AG08395 (cell line): ENCODE data around the gene ALDOB.

Source experiments
- DNase-seq: peaks from one replicate; pipeline ENCODE4 v3.0.0; 2012; ENCODE audit warnings: mixed read lengths, low spot score

ALDOB gene

DNA sequence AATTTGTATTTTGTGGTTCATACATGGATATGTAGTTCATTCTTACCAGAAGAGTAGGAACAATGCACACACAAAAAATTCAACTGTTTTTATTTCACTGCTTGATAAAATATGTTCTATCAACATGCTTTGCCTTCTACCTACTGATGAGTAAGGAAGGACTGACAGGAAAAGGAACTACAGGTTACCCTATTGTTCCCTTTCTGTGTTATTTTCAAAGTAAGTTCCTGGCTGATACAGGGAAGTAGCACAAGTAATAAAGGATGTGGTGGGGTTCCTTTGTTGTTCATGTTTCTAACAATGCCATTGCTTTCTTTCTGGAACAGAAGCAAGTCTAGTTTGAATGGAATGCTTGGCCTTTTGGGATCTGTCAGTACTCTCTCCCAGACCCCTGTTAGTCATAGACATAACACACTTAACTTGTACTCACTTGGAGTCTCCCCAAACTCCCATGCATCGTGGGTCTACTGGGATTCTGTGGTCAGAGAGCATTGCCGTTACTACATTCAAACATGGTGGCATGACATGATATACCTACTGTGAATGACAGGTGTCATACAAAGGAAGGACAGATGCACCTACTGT lies 20.2 kb upstream of the ALDOB start:
- DNase-seq: peak; percentile 41

DNA sequence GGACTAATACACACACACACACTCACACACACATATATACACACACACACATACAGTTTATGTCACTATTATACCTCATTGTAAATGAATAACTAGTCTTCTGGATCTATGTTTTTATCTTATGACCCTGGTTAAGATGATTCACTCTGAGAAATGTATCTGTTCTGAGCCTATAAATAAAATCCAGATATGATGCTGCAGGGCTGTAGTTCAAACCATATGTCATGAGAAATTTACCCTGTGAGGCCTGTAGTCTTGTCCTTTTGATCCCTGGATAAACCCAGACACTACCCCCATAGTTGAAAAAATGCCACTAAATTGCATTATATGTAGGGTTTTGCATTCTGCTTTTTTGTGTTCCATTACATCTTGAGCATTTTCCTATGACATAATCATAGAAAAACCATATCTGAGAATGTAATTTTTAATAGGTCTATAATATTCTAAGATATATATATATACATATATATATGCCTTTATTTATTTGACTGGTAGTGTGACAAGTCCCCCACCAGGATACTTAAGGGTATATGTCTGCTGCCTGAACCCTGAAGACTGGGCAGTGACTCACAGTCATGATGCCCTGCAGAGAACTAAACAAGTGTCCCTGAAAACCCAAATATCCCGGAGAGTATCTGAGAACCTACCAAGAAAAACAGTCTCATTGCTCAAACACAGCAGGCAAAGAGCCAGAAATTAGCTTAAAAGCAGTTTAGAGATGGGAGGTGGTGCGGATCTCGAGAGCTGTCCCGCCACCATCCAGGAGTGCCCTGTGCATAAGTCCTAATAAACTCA lies 18.4 kb upstream of the ALDOB start:
- no peak for DNase-seq

DNA sequence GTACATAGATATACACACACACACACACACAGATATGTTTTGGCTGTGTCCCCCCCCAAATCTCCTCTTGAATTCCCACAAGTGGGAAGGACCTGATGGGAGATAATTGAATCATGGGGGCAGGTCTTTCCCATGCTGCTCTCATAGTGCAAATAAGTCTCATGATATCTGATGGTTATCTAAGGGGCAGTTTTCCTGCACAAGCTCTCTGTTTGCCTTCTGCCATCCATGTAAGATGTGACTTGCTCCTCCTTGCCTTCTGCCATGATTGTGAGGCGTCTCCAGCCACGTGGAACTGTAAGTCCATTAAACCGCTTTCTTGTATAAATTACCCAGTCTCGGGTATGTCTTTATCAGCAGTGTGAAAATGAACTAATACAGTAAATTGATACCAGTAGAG lies 15.9 kb upstream of the ALDOB start:
- no peak for DNase-seq

- no peak for DNase-seq
Observed at GRCh38 chr9:101450931-101451330, 15.4 kb upstream of the ALDOB start.

GRCh38 chr9:101449071-101449721 lies 13.6 kb upstream of the ALDOB start:
- peak; percentile 80 for DNase-seq

DNA sequence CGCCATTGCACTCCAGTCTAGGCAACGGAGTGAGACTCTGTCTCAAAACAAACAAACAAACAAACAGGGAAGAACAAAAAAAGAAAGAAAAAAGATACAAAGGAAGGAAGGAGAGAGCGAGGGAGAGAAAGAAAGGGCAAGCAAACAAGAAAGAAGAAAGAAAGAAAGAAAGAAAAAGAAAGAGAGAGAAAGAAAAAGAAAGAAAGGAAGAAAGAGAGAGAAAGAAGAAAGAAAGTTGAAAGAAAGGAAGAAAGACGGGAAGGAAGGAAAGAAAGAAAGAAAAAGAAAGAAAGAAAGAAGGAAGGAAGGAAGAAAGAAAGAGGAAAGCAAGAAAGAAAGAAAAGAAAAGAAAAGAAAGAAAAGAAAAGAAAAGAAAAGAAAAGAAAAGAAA lies 13.1 kb upstream of the ALDOB start:
- DNase-seq: no peak

DNA sequence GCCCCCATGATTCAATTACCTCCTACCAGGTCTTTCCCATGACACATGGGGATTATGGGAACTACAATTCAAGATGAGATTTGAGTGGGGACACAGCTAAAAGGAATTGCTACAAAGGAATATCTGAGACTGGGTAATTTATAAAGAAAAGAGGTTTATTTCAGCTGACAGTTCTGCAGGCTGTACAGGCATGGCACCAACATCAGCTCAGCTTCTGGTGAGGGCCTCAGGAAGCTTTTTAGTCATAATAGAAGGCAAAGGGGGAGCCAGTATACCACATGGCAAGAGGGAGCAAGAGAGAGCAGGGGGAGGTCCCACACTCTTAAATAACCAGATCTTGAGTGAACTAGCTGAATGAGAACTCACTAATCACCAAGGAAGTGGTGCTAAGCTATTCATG lies 11.2 kb upstream of the ALDOB start:
- DNase-seq: no peak

GRCh38 chr9:101445353-101446029 lies 9.9 kb upstream of the ALDOB start:
- DNase-seq: no peak

DNA sequence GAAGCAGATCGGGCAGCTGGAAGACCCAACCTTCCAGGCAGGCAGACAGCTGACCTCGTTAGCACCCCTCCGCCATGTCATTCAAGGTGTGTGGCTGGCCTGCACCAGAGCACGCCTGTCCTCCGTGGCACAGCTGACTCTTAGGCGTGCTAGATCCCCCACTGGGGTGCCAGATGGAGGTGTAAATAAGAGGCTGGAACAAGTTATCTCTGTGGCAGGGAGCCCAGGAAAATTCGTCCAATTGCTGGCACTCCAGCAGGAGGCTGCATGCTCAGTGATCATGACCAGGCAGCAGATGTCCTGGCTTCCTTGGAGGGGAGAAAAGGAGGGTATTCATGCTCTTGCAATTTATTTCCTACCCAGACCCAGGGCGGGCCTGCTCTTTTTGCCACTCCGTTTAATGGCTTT lies 7.8 kb upstream of the ALDOB start:
- no peak for DNase-seq

DNA sequence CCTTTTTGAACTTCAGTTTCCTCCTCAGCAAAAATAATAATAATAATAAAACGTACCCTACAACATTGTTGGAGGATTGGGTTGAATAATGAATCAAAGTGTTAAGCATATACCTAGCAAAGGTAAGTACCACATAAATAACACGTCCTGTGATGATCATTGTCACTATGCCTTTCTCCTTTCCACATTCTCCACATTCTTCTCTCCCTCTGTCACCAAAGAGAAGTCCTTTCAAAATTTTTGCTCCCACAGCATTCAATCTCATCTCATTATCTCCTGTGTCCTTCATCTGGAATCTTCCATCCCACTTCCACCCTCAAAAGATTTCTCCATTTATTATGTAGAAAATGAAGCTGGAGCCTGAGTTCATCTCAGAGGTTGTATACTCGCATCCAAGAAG lies 7.2 kb upstream of the ALDOB start:
- no peak for DNase-seq

- DNase-seq: no peak
Observed at GRCh38 chr9:101442318-101442717, 6.7 kb upstream of the ALDOB start.

DNA sequence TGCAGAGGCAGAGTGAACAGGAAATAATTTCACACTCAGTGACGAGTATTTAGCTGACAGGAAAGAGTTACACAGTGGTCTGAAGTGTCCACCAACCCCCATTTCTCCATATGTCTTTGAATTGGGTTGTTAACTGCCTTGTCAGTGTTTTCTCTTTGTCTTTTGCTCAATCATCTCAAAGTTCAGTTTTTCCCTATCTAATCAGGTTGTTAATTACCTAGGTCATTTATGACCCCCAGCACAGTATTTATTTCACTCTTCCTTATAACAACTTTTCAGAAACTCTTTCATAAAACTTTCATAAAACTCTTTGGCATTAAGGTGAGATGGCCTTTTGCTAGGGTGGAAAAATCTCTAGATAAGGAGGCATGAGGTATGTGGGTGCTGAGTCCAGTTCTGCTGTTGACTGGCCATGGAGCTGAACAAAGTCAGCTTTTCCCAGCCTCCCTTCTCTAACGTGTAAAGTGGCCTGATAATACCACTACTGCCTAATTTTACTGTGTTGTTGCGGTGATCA lies 5.2 kb upstream of the ALDOB start:
- no peak for DNase-seq

- no peak for DNase-seq
Observed at GRCh38 chr9:101438523-101438922, 2.9 kb upstream of the ALDOB start.

GRCh38 chr9:101437806-101438232 lies 2.2 kb upstream of the ALDOB start:
- no peak for DNase-seq

GRCh38 chr9:101434998-101435397 lies 576 bp downstream of the ALDOB start:
- DNase-seq: no peak

DNA sequence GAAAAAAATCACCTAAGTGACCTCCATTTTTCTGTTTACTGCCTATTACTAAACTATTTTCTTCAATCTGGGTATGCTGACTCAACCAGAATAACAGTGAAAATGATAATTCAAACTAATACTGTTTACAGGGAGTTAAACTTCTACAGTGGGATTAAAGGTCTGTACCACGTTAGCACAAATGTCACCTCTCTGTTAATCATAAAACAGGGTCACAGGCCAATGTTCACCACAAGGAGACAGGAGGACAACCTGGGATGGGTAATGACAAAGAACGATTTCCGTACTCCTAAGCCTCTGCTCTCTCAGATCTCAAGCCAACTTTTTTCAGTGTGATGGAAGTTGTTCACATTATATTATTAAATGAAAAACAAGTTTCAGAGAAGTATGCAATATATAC lies 2.3 kb downstream of the ALDOB start:
- DNase-seq: no peak

DNA sequence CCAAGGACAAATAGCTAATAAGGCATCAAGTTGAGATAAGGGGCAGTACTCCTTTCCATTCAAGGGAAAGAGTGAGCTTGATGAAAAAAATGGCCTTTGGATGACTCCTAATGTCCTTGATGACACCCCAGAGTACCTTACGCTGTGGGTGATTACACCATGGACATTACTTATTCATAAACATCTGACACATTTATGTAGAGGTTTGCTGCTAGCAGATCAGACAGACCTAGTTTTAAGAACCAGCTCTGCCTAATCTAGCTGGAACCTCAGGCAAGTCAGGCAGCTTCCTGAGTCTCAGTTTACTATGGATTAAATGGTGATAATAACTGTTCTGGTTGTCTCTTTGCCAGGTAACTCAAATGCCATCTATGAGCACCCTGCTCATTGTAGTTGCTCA lies 2.8 kb downstream of the ALDOB start:
- DNase-seq: no peak

GRCh38 chr9:101432171-101432570 lies 3.4 kb downstream of the ALDOB start:
- no peak for DNase-seq

DNA sequence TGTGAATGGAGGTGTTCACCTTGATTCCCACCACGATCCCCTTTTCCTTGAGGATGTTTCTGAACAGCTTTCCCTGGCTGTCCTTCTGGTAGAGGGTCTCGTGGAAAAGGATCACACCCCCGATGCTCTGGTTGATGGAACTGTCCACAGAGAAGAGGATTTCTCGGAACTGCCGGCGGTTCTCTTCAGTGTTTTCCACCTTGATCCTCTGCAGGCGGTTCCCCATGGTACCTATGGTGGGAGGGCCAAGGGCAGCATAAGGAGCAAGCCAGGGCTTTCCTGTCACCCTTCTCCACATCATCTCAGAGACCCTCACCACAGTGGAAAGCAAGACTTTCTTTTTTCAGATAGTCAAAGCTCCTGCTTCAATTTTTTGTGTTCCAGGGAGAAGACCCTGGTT lies 5.8 kb downstream of the ALDOB start:
- no peak for DNase-seq

GRCh38 chr9:101428909-101429308 lies 6.7 kb downstream of the ALDOB start:
- no peak for DNase-seq

DNA sequence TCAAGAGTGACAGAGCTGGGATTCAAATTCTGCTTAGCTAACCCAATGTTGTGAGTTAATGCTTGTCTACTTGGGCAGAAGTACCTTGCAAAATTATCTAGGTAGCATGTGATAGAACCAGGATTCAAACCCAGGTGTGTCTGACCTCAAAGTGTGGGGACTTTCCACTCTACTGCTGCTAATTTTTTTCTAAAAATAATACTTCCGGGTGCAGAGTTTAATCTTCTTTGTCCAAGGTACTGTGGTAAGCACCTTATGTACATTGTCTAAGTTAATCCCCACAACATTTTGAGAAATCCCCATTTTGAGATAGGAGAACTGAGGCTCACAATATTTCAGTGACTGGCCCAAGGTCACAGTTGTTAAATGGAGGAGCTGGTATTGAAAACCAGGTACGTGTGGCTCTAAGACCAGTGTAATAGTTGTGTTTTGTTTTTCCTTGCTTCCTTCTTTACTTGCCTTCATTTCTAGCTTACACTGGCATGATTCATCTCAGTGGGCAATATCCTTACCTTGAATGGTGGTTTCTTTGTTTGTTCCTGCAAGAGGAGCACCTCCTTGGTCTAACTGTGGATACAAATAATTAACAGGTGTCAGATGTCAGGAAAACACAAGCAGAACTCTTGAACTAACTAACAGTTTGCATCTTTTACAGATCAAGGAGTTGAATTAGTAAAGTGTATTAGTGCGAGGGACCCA lies 7.5 kb downstream of the ALDOB start:
- DNase-seq: no peak

- no peak for DNase-seq
Observed at GRCh38 chr9:101427358-101427757, 8.2 kb downstream of the ALDOB start.
